GM18870 (cell line): Measurements from ENCODE around the gene EIF2D.
"Not testable (repeated sequence)": the region's sequence is repeated elsewhere in the genome, so short reads cannot be mapped to it uniquely, and the experiment has no call there.

Experiments
- ATAC-seq: cut with Tn5 transposase; IDR thresholded peaks from one replicate; pipeline ENCODE4 v1.9.1; 2021; ENCODE audit warnings: moderate library complexity; ENCODE audit not compliant: unreplicated experiment

EIF2D gene

GRCh38 chr1:206612129-206612876 lies at the start of gene EIF2D:
Gene EIF2D (minus strand): TSS chr1:206612465. CDS start chr1:206612342, 123 bp downstream.
- ATAC-seq: peak; percentile 43

- ATAC-seq: no peak
Measured at GRCh38 chr1:206661161-206661820, 49.0 kb upstream of the EIF2D start.

- ATAC-seq: no peak
Measured at GRCh38 chr1:206660136-206660535, 47.9 kb upstream of the EIF2D start.

- no peak for ATAC-seq
Measured at GRCh38 chr1:206658981-206659273, 46.7 kb upstream of the EIF2D start.

GRCh38 chr1:206658264-206658980 lies 46.2 kb upstream of the EIF2D start:
- ATAC-seq: no peak

GRCh38 chr1:206657751-206658150 lies 45.5 kb upstream of the EIF2D start:
- no peak for ATAC-seq

- no peak for ATAC-seq
Measured at GRCh38 chr1:206656936-206657335, 44.7 kb upstream of the EIF2D start.

- no peak for ATAC-seq
Measured at GRCh38 chr1:206655471-206655882, 43.2 kb upstream of the EIF2D start.

GRCh38 chr1:206654828-206655227 lies 42.6 kb upstream of the EIF2D start:
- ATAC-seq: no peak

GRCh38 chr1:206653715-206654459 lies 41.6 kb upstream of the EIF2D start:
- no peak for ATAC-seq

GRCh38 chr1:206651958-206652890 lies 40.0 kb upstream of the EIF2D start:
- no peak for ATAC-seq

- no peak for ATAC-seq
Measured at GRCh38 chr1:206651014-206651413, 38.7 kb upstream of the EIF2D start.

- ATAC-seq: no peak
Measured at GRCh38 chr1:206649261-206649921, 37.1 kb upstream of the EIF2D start.

- no peak for ATAC-seq
Measured at GRCh38 chr1:206647224-206647623, 35.0 kb upstream of the EIF2D start.

GRCh38 chr1:206646504-206646903 lies 34.2 kb upstream of the EIF2D start:
- no peak for ATAC-seq

- ATAC-seq: no peak
Measured at GRCh38 chr1:206643118-206643698, 30.9 kb upstream of the EIF2D start.

GRCh38 chr1:206642074-206642473 lies 29.8 kb upstream of the EIF2D start:
- not testable (repeated sequence) for ATAC-seq

GRCh38 chr1:206637605-206638004 lies 25.3 kb upstream of the EIF2D start:
- ATAC-seq: no peak

- ATAC-seq: no peak
Measured at GRCh38 chr1:206636671-206637070, 24.4 kb upstream of the EIF2D start.
